Heart left ventricle (tissue), 13 donors: Measurements from ENCODE around the gene FRAT2.

Source experiments
- CTCF ChIP-seq, 12 donors: fragments of 200-600 bp; sonication (generic) in 4 of 12; IDR thresholded peaks; one replicate each; pipeline versions ENCODE4 v1.5.0 to v1.8.0; 2018 to 2022; ENCODE audit warnings: antibody characterized with exemption in 12 of 12, mild to moderate bottlenecking in 5 of 12
- POLR2A ChIP-seq, 2 donors: fragments of 450-650 bp; IDR thresholded peaks; one replicate each; pipeline ENCODE4 v1.6.1; 2017; ENCODE audit warnings: antibody characterized with exemption in 2 of 2, mild to moderate bottlenecking in 2 of 2, moderate library complexity in 2 of 2
- donor health status: ischemic (EF 13 %, LVEDD 7.1; RV severe dilation, severe dysfunction).
- donor health status: DM: no; HTN: yes; CAD: no.
- donor health status: DM: no; HTN: no; CAD: no.
- donor health status: ischemic (EF 25% LVEDD 6.9; RV normal size, moderate dysfunction).
- donor health status: ischemic (EF 25% LVEDD 5.7; RV mildly dilated, moderate dysfunction).
- donor health status: ischemic (EF 35%, LVEDD 5.7; RV mildly dilated, moderate dysfunction).
- donor health status: nonischemic (EF 11% LVEDD 7.7; RV severe dilation, severe dysfunction).
- donor health status: DM: yes; HTN: yes; CAD: no.
- donor health status: PGD.
- donor health status: ischemic (EF 29% LVEDD 5.4; RV normal size, mild dysfunction).
- donor health status: nonischemic (EF 23%, LVEDD 6.1; RV moderate dilation, normal function).

GRCh38 chr10:97333601-97334369 is 744 bp downstream of the FRAT2 start:
- TF ChIP-seq CTCF (IDR thresholded peaks at IDR 0.05) (no peak), POLR2A (IDR thresholded peaks at IDR 0.05) (no peak)
